ENCODE data around the gene TMEM74B.
A peak's percentile ranks its signal among the peaks of the same experiment; 100 is the strongest.

TMEM74B gene

DNA sequence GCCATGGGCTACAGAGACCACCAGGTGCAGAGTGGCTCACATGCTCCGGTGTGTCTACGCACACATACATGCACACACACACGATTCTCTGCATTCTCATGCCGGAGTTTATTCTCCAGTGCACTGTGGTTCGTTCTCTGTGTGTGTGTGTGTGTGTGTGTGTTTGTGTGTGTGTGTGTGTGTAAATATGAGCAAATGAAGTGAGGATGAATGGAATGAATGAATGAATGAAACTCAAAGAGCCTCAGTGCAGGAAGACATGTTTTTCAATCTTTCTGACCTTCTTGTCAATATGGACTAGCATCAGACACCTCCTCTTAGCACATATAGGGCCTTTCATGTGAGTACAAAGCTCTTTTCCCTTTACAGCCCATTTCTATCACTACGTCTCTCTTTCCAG is 1.6 kb downstream of the TMEM74B start (continued):
- no peak for TF ChIP-seq ZIC2 (tag by site-specific recombination; IDR thresholded peaks at IDR 0.05)
- no peak for TF ChIP-seq ZNF548 (tag by site-specific recombination; IDR thresholded peaks at IDR 0.05)
- TF ChIP-seq ZNF24 (tag by site-specific recombination; IDR thresholded peaks at IDR 0.05): 0 out of 2 replicates have a peak, but pooled peaks have one; percentile 53
- no peak for TF ChIP-seq ZNF2 (tag by site-specific recombination; IDR thresholded peaks at IDR 0.05)
- TF ChIP-seq ZNF112 (tag by site-specific recombination; IDR thresholded peaks at IDR 0.05): no peak
- TF ChIP-seq SCRT2 (tag by site-specific recombination; IDR thresholded peaks at IDR 0.05): no peak

DNA sequence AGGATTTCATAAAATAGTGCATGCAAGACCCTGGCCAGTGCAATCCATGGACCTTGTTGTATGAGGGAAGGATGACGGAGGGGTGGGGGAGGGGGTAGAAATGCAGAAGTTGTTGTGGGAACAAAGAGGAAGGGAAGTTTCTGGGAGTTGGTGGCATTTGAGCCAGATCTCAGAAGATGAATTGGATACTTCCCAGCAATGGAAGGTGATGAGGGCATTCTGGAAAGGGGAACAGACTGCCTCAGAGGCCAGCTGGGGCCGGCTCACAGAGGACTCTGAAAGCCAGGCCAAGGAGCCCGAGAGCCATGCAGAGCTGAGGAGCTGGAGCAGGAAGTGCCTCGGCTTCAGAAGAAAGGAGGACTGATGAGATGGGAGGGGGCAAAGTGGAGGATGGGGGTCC is 2.7 kb downstream of the TMEM74B start:
- H3K4me1 ChIP-seq (ENCODE audit: control insufficient read depth, insufficient read depth, low read length): no peaks in the 10 kb centered on the region
- no peak for TF ChIP-seq ZFHX2 (tag by site-specific recombination; conservative IDR thresholded peaks at IDR 0.05)
- no peak for TF ChIP-seq ZNF302 (tag by site-specific recombination; IDR thresholded peaks at IDR 0.05; ENCODE audit: low read depth)
- TF ChIP-seq ZNF211 (tag by site-specific recombination; IDR thresholded peaks at IDR 0.05; ENCODE audit: low read depth): no peak
- TF ChIP-seq ZNF792 (tag by site-specific recombination; IDR thresholded peaks at IDR 0.05): no peak
- no peak for TF ChIP-seq ZBTB8A (tag by site-specific recombination; IDR thresholded peaks at IDR 0.05)
- TF ChIP-seq, protein P1, sequence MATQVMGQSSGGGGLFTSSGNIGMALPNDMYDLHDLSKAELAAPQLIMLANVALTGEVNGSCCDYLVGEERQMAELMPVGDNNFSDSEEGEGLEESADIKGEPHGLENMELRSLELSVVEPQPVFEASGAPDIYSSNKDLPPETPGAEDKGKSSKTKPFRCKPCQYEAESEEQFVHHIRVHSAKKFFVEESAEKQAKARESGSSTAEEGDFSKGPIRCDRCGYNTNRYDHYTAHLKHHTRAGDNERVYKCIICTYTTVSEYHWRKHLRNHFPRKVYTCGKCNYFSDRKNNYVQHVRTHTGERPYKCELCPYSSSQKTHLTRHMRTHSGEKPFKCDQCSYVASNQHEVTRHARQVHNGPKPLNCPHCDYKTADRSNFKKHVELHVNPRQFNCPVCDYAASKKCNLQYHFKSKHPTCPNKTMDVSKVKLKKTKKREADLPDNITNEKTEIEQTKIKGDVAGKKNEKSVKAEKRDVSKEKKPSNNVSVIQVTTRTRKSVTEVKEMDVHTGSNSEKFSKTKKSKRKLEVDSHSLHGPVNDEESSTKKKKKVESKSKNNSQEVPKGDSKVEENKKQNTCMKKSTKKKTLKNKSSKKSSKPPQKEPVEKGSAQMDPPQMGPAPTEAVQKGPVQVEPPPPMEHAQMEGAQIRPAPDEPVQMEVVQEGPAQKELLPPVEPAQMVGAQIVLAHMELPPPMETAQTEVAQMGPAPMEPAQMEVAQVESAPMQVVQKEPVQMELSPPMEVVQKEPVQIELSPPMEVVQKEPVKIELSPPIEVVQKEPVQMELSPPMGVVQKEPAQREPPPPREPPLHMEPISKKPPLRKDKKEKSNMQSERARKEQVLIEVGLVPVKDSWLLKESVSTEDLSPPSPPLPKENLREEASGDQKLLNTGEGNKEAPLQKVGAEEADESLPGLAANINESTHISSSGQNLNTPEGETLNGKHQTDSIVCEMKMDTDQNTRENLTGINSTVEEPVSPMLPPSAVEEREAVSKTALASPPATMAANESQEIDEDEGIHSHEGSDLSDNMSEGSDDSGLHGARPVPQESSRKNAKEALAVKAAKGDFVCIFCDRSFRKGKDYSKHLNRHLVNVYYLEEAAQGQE (tag by site-specific recombination; IDR thresholded peaks at IDR 0.05): no peak
- no peak for TF ChIP-seq ZNF670 (tag by site-specific recombination; IDR thresholded peaks at IDR 0.05; ENCODE audit: low read depth)
- TF ChIP-seq, protein P2, sequence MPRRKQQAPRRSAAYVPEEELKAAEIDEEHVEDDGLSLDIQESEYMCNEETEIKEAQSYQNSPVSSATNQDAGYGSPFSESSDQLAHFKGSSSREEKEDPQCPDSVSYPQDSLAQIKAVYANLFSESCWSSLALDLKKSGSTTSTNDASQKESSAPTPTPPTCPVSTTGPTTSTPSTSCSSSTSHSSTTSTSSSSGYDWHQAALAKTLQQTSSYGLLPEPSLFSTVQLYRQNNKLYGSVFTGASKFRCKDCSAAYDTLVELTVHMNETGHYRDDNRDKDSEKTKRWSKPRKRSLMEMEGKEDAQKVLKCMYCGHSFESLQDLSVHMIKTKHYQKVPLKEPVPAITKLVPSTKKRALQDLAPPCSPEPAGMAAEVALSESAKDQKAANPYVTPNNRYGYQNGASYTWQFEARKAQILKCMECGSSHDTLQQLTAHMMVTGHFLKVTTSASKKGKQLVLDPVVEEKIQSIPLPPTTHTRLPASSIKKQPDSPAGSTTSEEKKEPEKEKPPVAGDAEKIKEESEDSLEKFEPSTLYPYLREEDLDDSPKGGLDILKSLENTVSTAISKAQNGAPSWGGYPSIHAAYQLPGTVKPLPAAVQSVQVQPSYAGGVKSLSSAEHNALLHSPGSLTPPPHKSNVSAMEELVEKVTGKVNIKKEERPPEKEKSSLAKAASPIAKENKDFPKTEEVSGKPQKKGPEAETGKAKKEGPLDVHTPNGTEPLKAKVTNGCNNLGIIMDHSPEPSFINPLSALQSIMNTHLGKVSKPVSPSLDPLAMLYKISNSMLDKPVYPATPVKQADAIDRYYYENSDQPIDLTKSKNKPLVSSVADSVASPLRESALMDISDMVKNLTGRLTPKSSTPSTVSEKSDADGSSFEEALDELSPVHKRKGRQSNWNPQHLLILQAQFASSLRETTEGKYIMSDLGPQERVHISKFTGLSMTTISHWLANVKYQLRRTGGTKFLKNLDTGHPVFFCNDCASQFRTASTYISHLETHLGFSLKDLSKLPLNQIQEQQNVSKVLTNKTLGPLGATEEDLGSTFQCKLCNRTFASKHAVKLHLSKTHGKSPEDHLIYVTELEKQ (tag by site-specific recombination; IDR thresholded peaks at IDR 0.05; ENCODE audit: borderline replicate concordance): no peak
- TF ChIP-seq ZNF514 (tag by site-specific recombination; IDR thresholded peaks at IDR 0.05): no peak
- TF ChIP-seq ZNF274 (IDR thresholded peaks at IDR 0.05; ENCODE audit: low read length): no peak
- TF ChIP-seq ZNF274 (tag by site-specific recombination; IDR thresholded peaks at IDR 0.05; ENCODE audit: borderline replicate concordance): no peak
- no peak for TF ChIP-seq ZNF791 (tag by site-specific recombination; IDR thresholded peaks at IDR 0.05)
- H3K4me3 ChIP-seq (ENCODE audit: low read depth, low read length): no peak overlapping the region
- no peaks in the 10 kb centered on the region for H3K9me3 ChIP-seq (ENCODE audit: control insufficient read depth, insufficient read depth, low read depth, low read length)
- peaks cover 0 to 17% of the 10 kb centered on the region in 2 experiments; a peak in 1 of 3 replicates for H3K36me3 ChIP-seq (ENCODE audit: control insufficient read depth in 2 of 2, insufficient read depth in 1 of 2, low read length in 2 of 2)
- no peak overlapping the region for H3K27ac ChIP-seq (ENCODE audit: extremely low read depth, low read depth, low read length)
- ChIA-PET CTCF (interaction anchor here (1.3 to 1.4 kb wide), 2 partner anchors 29 to 368 kb away, joined by 3 to 5 read pairs; no protein-coding TSS in a partner anchor), POLR2A (no interaction called here)

DNA sequence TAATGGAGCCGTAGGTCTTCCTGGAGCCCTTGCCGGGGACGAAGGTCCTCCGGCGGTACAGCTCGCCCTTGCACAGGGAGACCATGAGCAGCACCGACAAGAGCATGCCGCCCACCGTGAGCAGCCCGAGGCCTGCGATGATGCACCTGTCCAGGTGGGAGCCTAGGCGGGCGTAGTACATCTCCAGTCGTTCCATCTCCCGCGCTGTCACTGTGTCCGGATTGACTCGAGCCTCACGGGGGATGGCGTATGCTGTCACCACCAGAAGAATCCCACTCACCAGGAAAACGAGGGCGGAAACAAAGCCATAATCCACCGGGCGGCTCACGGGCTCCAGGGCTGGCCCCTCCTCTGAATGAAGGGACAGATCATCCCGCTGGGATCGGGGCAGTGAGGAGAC is 3.8 kb downstream of the TMEM74B start:
- H3K4me1 ChIP-seq (ENCODE audit: control insufficient read depth, insufficient read depth, low read length): no peaks in the 10 kb centered on the region
- H3K36me3 ChIP-seq (ENCODE audit: control insufficient read depth in 2 of 2, insufficient read depth in 1 of 2, low read length in 2 of 2): peaks cover 0 to 17% of the 10 kb centered on the region in 2 experiments; a peak in 1 of 3 replicates
- no peak overlapping the region for H3K4me3 ChIP-seq (ENCODE audit: low read depth, low read length)
- H3K27ac ChIP-seq (ENCODE audit: extremely low read depth, low read depth, low read length): no peak overlapping the region
- ChIA-PET POLR2A (no interaction called here), CTCF (interaction anchor here (0.5 to 1.3 kb wide), 4 partner anchors 28 to 411 kb away, joined by 3 to 5 read pairs (median 4); no protein-coding TSS in a partner anchor)
- H3K9me3 ChIP-seq (ENCODE audit: control insufficient read depth, insufficient read depth, low read depth, low read length): no peaks in the 10 kb centered on the region
- no peak for TF ChIP-seq ZNF394 (tag by site-specific recombination; IDR thresholded peaks at IDR 0.05; ENCODE audit: borderline replicate concordance)
- TF ChIP-seq BCL11A (tag by site-specific recombination; IDR thresholded peaks at IDR 0.05; ENCODE audit: low read depth): no peak
- TF ChIP-seq, protein P3, sequence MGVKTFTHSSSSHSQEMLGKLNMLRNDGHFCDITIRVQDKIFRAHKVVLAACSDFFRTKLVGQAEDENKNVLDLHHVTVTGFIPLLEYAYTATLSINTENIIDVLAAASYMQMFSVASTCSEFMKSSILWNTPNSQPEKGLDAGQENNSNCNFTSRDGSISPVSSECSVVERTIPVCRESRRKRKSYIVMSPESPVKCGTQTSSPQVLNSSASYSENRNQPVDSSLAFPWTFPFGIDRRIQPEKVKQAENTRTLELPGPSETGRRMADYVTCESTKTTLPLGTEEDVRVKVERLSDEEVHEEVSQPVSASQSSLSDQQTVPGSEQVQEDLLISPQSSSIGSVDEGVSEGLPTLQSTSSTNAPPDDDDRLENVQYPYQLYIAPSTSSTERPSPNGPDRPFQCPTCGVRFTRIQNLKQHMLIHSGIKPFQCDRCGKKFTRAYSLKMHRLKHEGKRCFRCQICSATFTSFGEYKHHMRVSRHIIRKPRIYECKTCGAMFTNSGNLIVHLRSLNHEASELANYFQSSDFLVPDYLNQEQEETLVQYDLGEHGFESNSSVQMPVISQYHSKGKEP (tag by site-specific recombination; IDR thresholded peaks at IDR 0.05): no peak
- TF ChIP-seq, protein P4, sequence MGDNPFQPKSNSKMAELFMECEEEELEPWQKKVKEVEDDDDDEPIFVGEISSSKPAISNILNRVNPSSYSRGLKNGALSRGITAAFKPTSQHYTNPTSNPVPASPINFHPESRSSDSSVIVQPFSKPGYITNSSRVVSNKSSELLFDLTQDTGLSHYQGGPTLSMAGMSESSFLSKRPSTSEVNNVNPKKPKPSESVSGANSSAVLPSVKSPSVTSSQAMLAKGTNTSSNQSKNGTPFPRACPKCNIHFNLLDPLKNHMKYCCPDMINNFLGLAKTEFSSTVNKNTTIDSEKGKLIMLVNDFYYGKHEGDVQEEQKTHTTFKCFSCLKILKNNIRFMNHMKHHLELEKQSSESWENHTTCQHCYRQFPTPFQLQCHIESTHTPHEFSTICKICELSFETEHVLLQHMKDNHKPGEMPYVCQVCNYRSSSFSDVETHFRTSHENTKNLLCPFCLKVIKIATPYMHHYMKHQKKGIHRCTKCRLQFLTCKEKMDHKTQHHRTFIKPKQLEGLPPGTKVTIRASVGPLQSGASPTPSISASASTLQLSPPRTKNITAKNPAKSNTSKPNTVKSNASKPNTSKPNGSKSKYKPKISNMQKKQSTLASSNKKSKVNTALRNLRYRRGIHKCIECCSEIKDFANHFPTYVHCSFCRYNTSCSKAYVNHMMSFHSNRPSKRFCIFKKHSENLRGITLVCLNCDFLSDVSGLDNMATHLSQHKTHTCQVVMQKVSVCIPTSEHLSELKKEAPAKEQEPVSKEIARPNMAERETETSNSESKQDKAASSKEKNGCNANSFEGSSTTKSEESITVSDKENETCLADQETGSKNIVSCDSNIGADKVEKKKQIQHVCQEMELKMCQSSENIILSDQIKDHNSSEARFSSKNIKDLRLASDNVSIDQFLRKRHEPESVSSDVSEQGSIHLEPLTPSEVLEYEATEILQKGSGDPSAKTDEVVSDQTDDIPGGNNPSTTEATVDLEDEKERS (tag by site-specific recombination; IDR thresholded peaks at IDR 0.05): no peak
- no peak for TF ChIP-seq ZNF324 (tag by site-specific recombination; IDR thresholded peaks at IDR 0.05)
